Sigmoid colon (tissue), 3 donors: Measurements from ENCODE around the gene NELFB.

Experiments
- POLR2A ChIP-seq, 2 donors: fragments of 450-650 bp; IDR thresholded peaks; one replicate each; pipeline ENCODE4 v1.6.1; 2016; ENCODE audit warnings: antibody characterized with exemption in 2 of 2, mild to moderate bottlenecking in 2 of 2, moderate library complexity in 2 of 2
- TF ChIP-seq, protein P1 (sequence below), 4 experiments: fragments of 450-650 bp in 3 of 4; fragments of 200-600 bp in 1 of 4; IDR thresholded peaks; one replicate each; pipeline ENCODE4 v1.5.1; 2016 to 2019; ENCODE audit warnings: antibody characterized with exemption in 4 of 4, mild to moderate bottlenecking in 3 of 4, moderate library complexity in 2 of 4

DNA sequence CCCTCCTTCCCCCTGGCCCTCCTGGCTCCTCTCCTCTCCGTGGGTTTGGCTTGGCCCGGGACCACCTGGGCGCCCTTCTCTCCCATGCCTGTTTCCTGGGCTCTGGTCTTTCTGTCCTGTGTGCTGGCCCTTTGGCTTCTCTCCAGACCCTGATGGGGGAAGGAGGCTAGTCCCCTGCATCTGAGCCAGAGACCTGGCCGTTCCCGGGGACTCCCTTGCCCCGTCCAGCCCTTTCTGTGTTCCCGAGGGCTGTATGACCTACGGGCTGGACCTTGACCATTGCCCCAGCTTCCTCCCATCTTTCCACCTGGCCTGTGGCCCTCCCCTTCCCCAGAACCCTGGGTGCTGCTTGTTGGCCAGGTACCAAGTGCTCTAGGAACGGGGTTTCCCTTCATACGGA is 8.4 kb downstream of the NELFB start:
- TF ChIP-seq, protein P1, sequence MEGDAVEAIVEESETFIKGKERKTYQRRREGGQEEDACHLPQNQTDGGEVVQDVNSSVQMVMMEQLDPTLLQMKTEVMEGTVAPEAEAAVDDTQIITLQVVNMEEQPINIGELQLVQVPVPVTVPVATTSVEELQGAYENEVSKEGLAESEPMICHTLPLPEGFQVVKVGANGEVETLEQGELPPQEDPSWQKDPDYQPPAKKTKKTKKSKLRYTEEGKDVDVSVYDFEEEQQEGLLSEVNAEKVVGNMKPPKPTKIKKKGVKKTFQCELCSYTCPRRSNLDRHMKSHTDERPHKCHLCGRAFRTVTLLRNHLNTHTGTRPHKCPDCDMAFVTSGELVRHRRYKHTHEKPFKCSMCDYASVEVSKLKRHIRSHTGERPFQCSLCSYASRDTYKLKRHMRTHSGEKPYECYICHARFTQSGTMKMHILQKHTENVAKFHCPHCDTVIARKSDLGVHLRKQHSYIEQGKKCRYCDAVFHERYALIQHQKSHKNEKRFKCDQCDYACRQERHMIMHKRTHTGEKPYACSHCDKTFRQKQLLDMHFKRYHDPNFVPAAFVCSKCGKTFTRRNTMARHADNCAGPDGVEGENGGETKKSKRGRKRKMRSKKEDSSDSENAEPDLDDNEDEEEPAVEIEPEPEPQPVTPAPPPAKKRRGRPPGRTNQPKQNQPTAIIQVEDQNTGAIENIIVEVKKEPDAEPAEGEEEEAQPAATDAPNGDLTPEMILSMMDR (IDR thresholded peaks at IDR 0.05), result no peak
- no peak for TF ChIP-seq POLR2A (IDR thresholded peaks at IDR 0.05)
